GM19025 (cell line): ENCODE data around the gene CRIM1.

Experiments
- ATAC-seq: cut with Tn5 transposase; IDR thresholded peaks from one replicate; pipeline ENCODE4 v1.9.1; 2021; ENCODE audit warnings: mild to moderate bottlenecking, low read depth, moderate library complexity; ENCODE audit not compliant: unreplicated experiment

Gene CRIM1

DNA sequence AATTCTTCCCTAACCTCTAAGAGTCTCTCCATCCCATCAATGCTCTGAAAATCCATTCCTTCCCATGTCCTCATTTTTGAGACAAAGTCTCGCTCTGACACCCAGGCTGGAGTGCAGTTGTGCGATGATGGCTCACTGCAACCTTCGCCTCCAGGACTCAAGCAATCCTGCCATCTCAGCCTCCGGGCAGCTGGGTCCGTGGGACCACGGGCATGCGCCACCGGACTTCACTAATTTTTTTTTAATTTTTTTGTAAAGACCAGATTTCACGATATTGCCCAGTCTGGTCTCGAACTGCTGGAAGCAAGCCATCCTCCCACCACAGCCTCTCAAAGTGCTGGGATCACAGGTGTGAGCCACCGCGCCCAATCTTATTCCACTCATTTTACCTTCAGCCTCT lies 240.8 kb downstream of the CRIM1 start:
- no peak for ATAC-seq

DNA sequence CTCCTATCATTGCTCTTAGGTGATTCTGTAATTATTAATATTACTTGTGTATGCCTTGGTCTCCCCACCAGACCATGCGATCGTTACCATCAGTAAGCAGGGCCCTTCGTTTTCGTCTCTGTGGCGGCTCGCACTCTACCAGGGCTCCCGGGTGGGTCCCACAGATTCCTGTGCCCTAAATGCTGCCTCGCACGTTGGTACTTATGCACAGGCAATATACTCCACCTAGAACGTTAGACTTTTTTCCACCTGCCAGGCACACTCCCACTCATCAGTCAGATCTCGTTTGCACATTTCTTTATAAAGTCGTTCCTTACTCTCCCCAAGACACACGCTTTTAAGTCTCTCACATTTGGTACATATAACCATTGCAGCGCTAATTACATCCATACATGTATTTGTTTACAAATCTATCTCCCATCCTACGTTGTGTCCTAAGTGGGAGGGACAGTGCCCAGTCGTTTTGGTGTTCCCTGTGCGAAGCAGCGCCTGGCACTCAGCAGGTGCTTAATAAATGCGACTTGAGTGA lies 241.5 kb downstream of the CRIM1 start:
- no peak for ATAC-seq

DNA sequence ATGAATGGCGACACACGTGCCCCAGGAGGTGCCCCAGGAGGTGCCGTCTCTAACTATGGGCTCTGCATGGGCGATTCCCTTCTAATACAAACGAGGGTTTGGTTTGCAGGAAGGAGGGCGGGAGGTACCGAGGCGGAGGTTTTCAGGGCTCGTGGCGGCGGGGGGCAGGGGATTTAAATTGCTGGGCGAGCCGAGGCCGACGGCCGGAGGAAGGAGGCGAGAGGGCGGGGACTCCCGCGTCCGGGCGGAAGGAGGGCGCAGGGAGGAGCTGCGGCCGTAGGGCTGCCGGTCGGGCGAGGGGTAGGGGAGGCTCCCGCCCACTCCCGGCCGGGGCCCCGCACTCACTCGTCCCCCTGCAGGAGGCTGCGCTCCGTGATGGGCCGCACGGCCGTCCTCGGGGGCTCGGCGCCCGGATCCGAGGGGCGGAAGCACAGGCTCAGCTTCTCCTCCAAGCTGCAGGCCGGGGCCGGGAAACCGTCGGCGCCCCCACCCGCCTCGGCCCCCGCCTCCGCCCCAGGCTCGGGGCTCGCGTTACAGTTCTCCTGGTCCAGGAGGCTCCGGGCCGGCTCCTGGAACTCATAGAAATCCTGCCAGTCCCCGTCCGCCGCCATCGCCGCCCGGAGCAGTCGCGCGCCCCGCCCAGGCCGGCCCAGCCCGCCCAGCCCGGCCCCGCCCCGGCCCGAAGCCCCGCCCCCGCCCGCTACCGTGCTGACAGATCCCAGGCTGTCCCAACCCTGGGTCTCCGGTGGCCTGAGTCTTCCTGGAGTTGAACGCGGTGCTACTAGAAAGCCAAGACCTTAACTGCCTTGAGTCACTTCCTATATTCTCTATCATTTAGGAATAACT lies 242.2 kb downstream of the CRIM1 start, which contains the start of gene FEZ2:
TSS of gene FEZ2 (minus strand) at position 637 of the 846 bp plus-strand sequence. CDS start at position 611, 26 bp downstream.
- ATAC-seq = peak; percentile 99
